DND-41 (cell line): ENCODE data around the gene ADAMTS19.

Experiments used
- ATAC-seq: fragments of 200-7000 bp; cut with Tn5 transposase; 3 replicates; pipeline ENCODE4 v1.9.1; 2021; ENCODE audit warnings: low read depth; ENCODE audit not compliant: insufficient read depth
- DNase-seq: peaks from one replicate; pipeline ENCODE4 v3.0.0-alpha.2; 2020
- H2AFZ ChIP-seq: 2 replicates; pipeline ENCODE4 v1.6.0; 2012; ENCODE audit warnings: low read depth, low read length
- H3K27ac ChIP-seq: 2 replicates; pipeline ENCODE4 v1.5.1; 2012; ENCODE audit warnings: low read length, inconsistent platforms
- H3K27me3 ChIP-seq: fragments of 200-600 bp; sonication (generic); 2 replicates; pipeline ENCODE4 v1.6.0; 2012; ENCODE audit warnings: low read length, mild to moderate bottlenecking, inconsistent platforms; ENCODE audit not compliant: insufficient read depth, poor library complexity
- H3K36me3 ChIP-seq: 2 replicates; pipeline ENCODE4 v1.5.1; 2012; ENCODE audit warnings: low read length, inconsistent platforms; ENCODE audit not compliant: insufficient read depth
- H3K4me1 ChIP-seq: 2 replicates; pipeline ENCODE4 v1.5.1; 2012; ENCODE audit warnings: mild to moderate bottlenecking, low read length; ENCODE audit not compliant: insufficient read depth
- H3K4me2 ChIP-seq: 2 replicates; pipeline ENCODE4 v1.6.0; 2012; ENCODE audit warnings: mild to moderate bottlenecking, moderate library complexity, low read length, inconsistent platforms; ENCODE audit not compliant: insufficient read depth
- H3K4me3 ChIP-seq, 2 experiments: fragments of 200-600 bp in 1 of 2; shearing (Covaris generic) in 1 of 2; 2 replicates each; pipeline ENCODE4 v1.5.1; 2012 to 2016; ENCODE audit warnings: inconsistent platforms in 2 of 2, low read length in 2 of 2, mild to moderate bottlenecking in 2 of 2, low read depth in 1 of 2, moderate library complexity in 1 of 2
- H3K79me2 ChIP-seq: 2 replicates; pipeline ENCODE4 v1.6.0; 2012; ENCODE audit warnings: low read length, inconsistent platforms; ENCODE audit not compliant: insufficient read depth
- H3K9ac ChIP-seq: 2 replicates; pipeline ENCODE4 v1.6.0; 2012; ENCODE audit warnings: low read depth, mild to moderate bottlenecking, inconsistent platforms, low read length, moderate library complexity
- H3K9me3 ChIP-seq: 2 replicates; pipeline ENCODE4 v1.5.1; 2012; ENCODE audit warnings: low read length, moderate library complexity, mild to moderate bottlenecking, inconsistent platforms; ENCODE audit not compliant: insufficient read depth, severe bottlenecking
- H4K20me1 ChIP-seq: 2 replicates; pipeline ENCODE4 v1.6.0; 2012; ENCODE audit warnings: low read length; ENCODE audit not compliant: insufficient read depth
- CTCF ChIP-seq: IDR thresholded peaks from 2 replicates; pipeline ENCODE4 v1.5.1; 2012; ENCODE audit warnings: borderline replicate concordance, low read length, moderate library complexity, mild to moderate bottlenecking; ENCODE audit not compliant: poor library complexity, severe bottlenecking; ENCODE audit errors: extremely low read depth
- EZH2 ChIP-seq: IDR thresholded peaks from 3 replicates; pipeline ENCODE4 v1.6.1; 2012; ENCODE audit warnings: borderline replicate concordance, low read depth, mild to moderate bottlenecking, moderate library complexity, low read length, inconsistent platforms; ENCODE audit not compliant: severe bottlenecking

ADAMTS19 gene

GRCh38 chr5:129771058-129771838 lies 311.1 kb downstream of the ADAMTS19 start:
- no peak overlapping the region for H3K27ac ChIP-seq
- TF ChIP-seq EZH2, result no peak
- TF ChIP-seq CTCF, result peak; percentile 80
- 0 out of 2 replicates have a peak, but pooled peaks cover 4% of the 10 kb centered on the region for H3K4me1 ChIP-seq
- DNase-seq, result peak; percentile 52
- H3K36me3 ChIP-seq, result no peaks in the 10 kb centered on the region
- no peak overlapping the region for H3K4me2 ChIP-seq
- no peaks in the 10 kb centered on the region for H3K79me2 ChIP-seq
- H3K27me3 ChIP-seq, result peaks cover 3% of the 10 kb centered on the region
- 0 out of 2 replicates have a peak overlapping the region, but pooled peaks have one; percentile 27 for H2AFZ ChIP-seq
- no peaks in the 10 kb centered on the region for H3K9me3 ChIP-seq
- peak; percentile 70 for ATAC-seq
- no peak overlapping the region for H3K9ac ChIP-seq
- no peaks in the 10 kb centered on the region for H4K20me1 ChIP-seq
- no peak overlapping the region for H3K4me3 ChIP-seq

- no peak for ATAC-seq
- Histone ChIP-seq H3K4me2 (no peak overlapping the region), H3K4me3 (no peak overlapping the region), H3K27ac (no peak overlapping the region), H3K9me3 (no peaks in the 10 kb centered on the region), H3K27me3 (peaks cover 3% of the 10 kb centered on the region), H2AFZ (no peak overlapping the region), H3K79me2 (no peaks in the 10 kb centered on the region), H4K20me1 (no peaks in the 10 kb centered on the region), H3K36me3 (no peaks in the 10 kb centered on the region), H3K9ac (no peak overlapping the region), H3K4me1 (0 out of 2 replicates have a peak, but pooled peaks cover 4% of the 10 kb centered on the region)
- no peak for TF ChIP-seq CTCF
- no peak for TF ChIP-seq EZH2
- no peak for DNase-seq
Observed at GRCh38 chr5:129773376-129773775, 313.3 kb downstream of the ADAMTS19 start.

- Histone ChIP-seq H3K9ac (no peak overlapping the region), H3K79me2 (no peaks in the 10 kb centered on the region), H3K4me2 (no peak overlapping the region), H3K4me1 (no peaks in the 10 kb centered on the region), H3K9me3 (no peaks in the 10 kb centered on the region), H3K4me3 (no peak overlapping the region), H3K27ac (no peak overlapping the region), H4K20me1 (no peaks in the 10 kb centered on the region), H3K27me3 (no peaks in the 10 kb centered on the region), H3K36me3 (no peaks in the 10 kb centered on the region), H2AFZ (no peak overlapping the region)
- DNase-seq (no peak), ATAC-seq (no peak)
- TF ChIP-seq CTCF (no peak), EZH2 (no peak)
Observed at GRCh38 chr5:129781594-129781993, 321.5 kb downstream of the ADAMTS19 start.
